ENCODE data around the gene EEF1G. TPM values are rescaled to one million over a fixed set of nuclear protein-coding genes. Genes with fewer than 3 reads are reported as not detected.

EEF1G gene
- total and polyA plus RNA-seq, 2 of the 13 experiments (the other 11 are each of a cell fraction or from before 2014, with no cell fraction given) = 1,787 to 2,144 TPM

DNA sequence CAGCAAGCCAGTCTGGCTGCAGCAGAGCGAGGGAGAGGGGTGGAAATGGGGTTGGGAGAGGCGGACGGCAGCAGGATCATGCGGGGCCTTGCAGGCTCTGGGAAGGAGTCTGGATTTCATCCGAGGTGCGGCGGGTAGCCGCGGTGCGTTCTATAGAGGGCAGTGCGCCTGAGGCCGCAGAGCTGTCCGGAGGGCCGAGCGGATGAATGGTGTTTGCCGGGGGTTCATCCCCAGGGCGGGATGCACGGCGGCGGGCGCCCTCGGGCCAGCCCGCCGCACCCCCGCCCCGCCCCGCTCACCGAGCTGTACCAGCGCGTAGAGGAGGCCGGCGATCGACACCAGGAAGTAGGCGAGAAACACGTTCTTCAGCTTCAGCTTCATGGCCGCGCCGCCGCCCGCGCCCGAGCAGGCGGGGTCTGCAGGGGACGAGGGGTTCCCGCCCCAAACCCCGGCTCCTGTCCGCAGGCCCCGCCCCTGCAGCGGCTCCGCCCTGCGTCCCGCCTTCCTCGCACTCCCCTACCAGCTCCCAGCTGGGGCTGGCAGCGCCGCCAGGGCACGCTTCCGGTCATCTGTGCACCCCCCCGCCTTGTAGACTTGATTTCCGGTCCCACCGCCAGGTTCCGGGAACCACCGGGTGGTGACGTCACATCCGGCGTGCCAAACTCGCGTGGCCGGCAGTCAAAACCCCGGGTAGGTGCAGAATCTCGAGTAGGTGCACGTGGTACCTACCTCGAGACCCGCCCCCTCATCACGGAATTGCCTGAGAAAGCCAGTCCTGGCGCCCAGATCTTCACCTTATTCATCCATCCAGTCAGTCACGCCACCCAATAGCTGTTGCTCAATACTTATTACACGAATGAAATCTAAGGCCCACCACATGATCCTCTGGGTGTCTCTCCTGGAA is 48.1 kb upstream of the EEF1G start, which contains the start of gene B3GAT3 (continued):
- TF ChIP-seq KLF6 (CRISPR knock-in tag; IDR thresholded peaks at IDR 0.05) (peak; percentile 83; the same call in 1 of the 2 replicates), MYC (CRISPR knock-in tag; IDR thresholded peaks at IDR 0.05; ENCODE audit: borderline replicate concordance) (peak; percentile 95), HIVEP1 (CRISPR knock-in tag; IDR thresholded peaks at IDR 0.05) (peak; percentile 90), DNMT1 (CRISPR knock-in tag; IDR thresholded peaks at IDR 0.05) (no peak; the same call in 1 of the 2 replicates), ZSCAN12 (CRISPR knock-in tag; IDR thresholded peaks at IDR 0.05) (no peak), NR3C1 (CRISPR knock-in tag; IDR thresholded peaks at IDR 0.05) (no peak), FOXM1 (CRISPR knock-in tag; IDR thresholded peaks at IDR 0.05) (no peak), ZBTB43 (CRISPR knock-in tag; conservative IDR thresholded peaks at IDR 0.05) (no peak; the same call in 1 of the 2 replicates), ZNF619 (CRISPR knock-in tag; IDR thresholded peaks at IDR 0.05) (no peak; the same call in 1 of the 2 replicates), GFI1 (CRISPR knock-in tag; IDR thresholded peaks at IDR 0.05; ENCODE audit: borderline replicate concordance) (no peak), MEF2D (CRISPR knock-in tag; IDR thresholded peaks at IDR 0.05) (peak; percentile 59; the same call in 1 of the 2 replicates), SP2 (CRISPR knock-in tag; IDR thresholded peaks at IDR 0.05) (peak; percentile 76), CENPBD1 (CRISPR knock-in tag; IDR thresholded peaks at IDR 0.05; ENCODE audit: borderline replicate concordance, low read depth) (no peak), NCOR1 (IDR thresholded peaks at IDR 0.05; ENCODE audit: borderline replicate concordance, low read length) (peak; percentile 44; the same call in 1 of the 2 replicates), REXO4 (CRISPR knock-in tag; IDR thresholded peaks at IDR 0.05; ENCODE audit: borderline replicate concordance) (no peak), POLR2AphosphoS5 (IDR thresholded peaks at IDR 0.05; ENCODE audit: low read depth, low read length) (peak; percentile 70), ZNF224 (CRISPR knock-in tag; IDR thresholded peaks at IDR 0.05) (peak; percentile 82; the same call in 1 of the 2 replicates), KMT2A (CRISPR knock-in tag; IDR thresholded peaks at IDR 0.05) (peak; percentile 57; the same call in 1 of the 2 replicates), SMARCC2 (IDR thresholded peaks at IDR 0.05) (no peak)
- TF ChIP-seq, protein P1, sequence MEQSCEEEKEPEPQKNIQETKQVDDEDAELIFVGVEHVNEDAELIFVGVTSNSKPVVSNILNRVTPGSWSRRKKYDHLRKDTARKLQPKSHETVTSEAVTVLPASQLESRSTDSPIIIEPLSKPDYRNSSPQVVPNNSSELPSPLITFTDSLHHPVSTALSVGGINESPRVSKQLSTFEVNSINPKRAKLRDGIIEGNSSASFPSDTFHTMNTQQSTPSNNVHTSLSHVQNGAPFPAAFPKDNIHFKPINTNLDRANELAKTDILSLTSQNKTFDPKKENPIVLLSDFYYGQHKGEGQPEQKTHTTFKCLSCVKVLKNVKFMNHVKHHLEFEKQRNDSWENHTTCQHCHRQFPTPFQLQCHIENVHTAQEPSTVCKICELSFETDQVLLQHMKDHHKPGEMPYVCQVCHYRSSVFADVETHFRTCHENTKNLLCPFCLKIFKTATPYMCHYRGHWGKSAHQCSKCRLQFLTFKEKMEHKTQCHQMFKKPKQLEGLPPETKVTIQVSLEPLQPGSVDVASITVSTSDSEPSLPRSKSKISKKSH (CRISPR knock-in tag; IDR thresholded peaks at IDR 0.05; ENCODE audit: borderline replicate concordance) = peak; percentile 32; the same call in 1 of the 2 replicates
- TF ChIP-seq, protein P2, sequence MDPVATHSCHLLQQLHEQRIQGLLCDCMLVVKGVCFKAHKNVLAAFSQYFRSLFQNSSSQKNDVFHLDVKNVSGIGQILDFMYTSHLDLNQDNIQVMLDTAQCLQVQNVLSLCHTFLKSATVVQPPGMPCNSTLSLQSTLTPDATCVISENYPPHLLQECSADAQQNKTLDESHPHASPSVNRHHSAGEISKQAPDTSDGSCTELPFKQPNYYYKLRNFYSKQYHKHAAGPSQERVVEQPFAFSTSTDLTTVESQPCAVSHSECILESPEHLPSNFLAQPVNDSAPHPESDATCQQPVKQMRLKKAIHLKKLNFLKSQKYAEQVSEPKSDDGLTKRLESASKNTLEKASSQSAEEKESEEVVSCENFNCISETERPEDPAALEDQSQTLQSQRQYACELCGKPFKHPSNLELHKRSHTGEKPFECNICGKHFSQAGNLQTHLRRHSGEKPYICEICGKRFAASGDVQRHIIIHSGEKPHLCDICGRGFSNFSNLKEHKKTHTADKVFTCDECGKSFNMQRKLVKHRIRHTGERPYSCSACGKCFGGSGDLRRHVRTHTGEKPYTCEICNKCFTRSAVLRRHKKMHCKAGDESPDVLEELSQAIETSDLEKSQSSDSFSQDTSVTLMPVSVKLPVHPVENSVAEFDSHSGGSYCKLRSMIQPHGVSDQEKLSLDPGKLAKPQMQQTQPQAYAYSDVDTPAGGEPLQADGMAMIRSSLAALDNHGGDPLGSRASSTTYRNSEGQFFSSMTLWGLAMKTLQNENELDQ (CRISPR knock-in tag; IDR thresholded peaks at IDR 0.05; ENCODE audit: borderline replicate concordance) = no peak
- TF ChIP-seq, protein P3, sequence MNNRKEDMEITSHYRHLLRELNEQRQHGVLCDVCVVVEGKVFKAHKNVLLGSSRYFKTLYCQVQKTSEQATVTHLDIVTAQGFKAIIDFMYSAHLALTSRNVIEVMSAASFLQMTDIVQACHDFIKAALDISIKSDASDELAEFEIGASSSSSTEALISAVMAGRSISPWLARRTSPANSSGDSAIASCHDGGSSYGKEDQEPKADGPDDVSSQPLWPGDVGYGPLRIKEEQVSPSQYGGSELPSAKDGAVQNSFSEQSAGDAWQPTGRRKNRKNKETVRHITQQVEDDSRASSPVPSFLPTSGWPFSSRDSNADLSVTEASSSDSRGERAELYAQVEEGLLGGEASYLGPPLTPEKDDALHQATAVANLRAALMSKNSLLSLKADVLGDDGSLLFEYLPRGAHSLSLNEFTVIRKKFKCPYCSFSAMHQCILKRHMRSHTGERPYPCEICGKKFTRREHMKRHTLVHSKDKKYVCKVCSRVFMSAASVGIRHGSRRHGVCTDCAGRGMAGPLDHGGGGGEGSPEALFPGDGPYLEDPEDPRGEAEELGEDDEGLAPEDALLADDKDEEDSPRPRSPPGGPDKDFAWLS (CRISPR knock-in tag; IDR thresholded peaks at IDR 0.05; ENCODE audit: borderline replicate concordance) = no peak

Measured in HepG2 (cell line).